ENCODE results near the gene PLA2G2F. TPM values are rescaled to one million over a fixed set of nuclear protein-coding genes. Genes with fewer than 3 reads are reported as not detected.

The PLA2G2F gene
- total and polyA plus RNA-seq, 2 experiments from 2014 or later = not detected

- TF ChIP-seq ZNF331 (CRISPR knock-in tag; IDR thresholded peaks at IDR 0.05; ENCODE audit: low read depth) (no peak), POLR2AphosphoS5 (IDR thresholded peaks at IDR 0.05; ENCODE audit: low read depth) (no peak), EZH2 (IDR thresholded peaks at IDR 0.05; ENCODE audit: low read depth, unreplicated experiment) (no peak), ZNF114 (CRISPR knock-in tag; IDR thresholded peaks at IDR 0.05) (no peak)
Observed at GRCh38 chr1:20199840-20200239, 60.7 kb downstream of the PLA2G2F start (continued).

Other genes with a start within 250 kb of the PLA2G2F start
- gene PLA2G2E, start 215.7 kb upstream of the PLA2G2F start, total RNA-seq (2014; rRNA removed; shearing (Covaris generic)) = not detected in 2 replicates
- gene PLA2G2E, start 215.7 kb upstream of the PLA2G2F start, polyA plus RNA-seq (2016; fragmentation: Nextera tagmentation; extraction: Ambion mirVana) = not detected in 2 replicates
- 0.97 TPM in 1 of 2 replicates, not detected in the other for gene PLA2G2A, start 159.7 kb upstream of the PLA2G2F start, total RNA-seq (2014; rRNA removed; shearing (Covaris generic))
- 0.55 and 1.3 TPM in 2 replicates for gene PLA2G2A, start 159.7 kb upstream of the PLA2G2F start, polyA plus RNA-seq (2016; fragmentation: Nextera tagmentation; extraction: Ambion mirVana)
- 0.16 TPM in 1 of 2 replicates, not detected in the other for gene PLA2G5, start 69.1 kb upstream of the PLA2G2F start, total RNA-seq (2014; rRNA removed; shearing (Covaris generic))
- gene PLA2G5, start 69.1 kb upstream of the PLA2G2F start, polyA plus RNA-seq (2016; fragmentation: Nextera tagmentation; extraction: Ambion mirVana) = not detected in 2 replicates
- not detected in 2 replicates for gene PLA2G2D, start 19.8 kb upstream of the PLA2G2F start, total RNA-seq (2014; rRNA removed; shearing (Covaris generic))
- not detected in 2 replicates for gene PLA2G2D, start 19.8 kb upstream of the PLA2G2F start, polyA plus RNA-seq (2016; fragmentation: Nextera tagmentation; extraction: Ambion mirVana)
- 0.58 and 0.69 TPM in 2 replicates for gene UBXN10, start 46.8 kb downstream of the PLA2G2F start, total RNA-seq (2014; rRNA removed; shearing (Covaris generic))
- gene UBXN10, start 46.8 kb downstream of the PLA2G2F start, polyA plus RNA-seq (2016; fragmentation: Nextera tagmentation; extraction: Ambion mirVana) = 0.26 and 0.27 TPM in 2 replicates
- gene PLA2G2C, start 47.2 kb downstream of the PLA2G2F start, total RNA-seq (2014; rRNA removed; shearing (Covaris generic)) = not detected in 2 replicates
- not detected in 2 replicates for gene PLA2G2C, start 47.2 kb downstream of the PLA2G2F start, polyA plus RNA-seq (2016; fragmentation: Nextera tagmentation; extraction: Ambion mirVana)
- 0.70 and 1.0 TPM in 2 replicates for gene VWA5B1, start 151.6 kb downstream of the PLA2G2F start, total RNA-seq (2014; rRNA removed; shearing (Covaris generic))
- 0.16 TPM in 2 replicates for gene VWA5B1, start 151.6 kb downstream of the PLA2G2F start, polyA plus RNA-seq (2016; fragmentation: Nextera tagmentation; extraction: Ambion mirVana)